ENCODE measurements around the gene XRCC1. TPM values are rescaled to one million over a fixed set of nuclear protein-coding genes. Genes with fewer than 3 reads are reported as not detected.

Gene XRCC1
- total RNA-seq, 2 donors from 2014 or later: 19.7 to 31.0 TPM

DNA sequence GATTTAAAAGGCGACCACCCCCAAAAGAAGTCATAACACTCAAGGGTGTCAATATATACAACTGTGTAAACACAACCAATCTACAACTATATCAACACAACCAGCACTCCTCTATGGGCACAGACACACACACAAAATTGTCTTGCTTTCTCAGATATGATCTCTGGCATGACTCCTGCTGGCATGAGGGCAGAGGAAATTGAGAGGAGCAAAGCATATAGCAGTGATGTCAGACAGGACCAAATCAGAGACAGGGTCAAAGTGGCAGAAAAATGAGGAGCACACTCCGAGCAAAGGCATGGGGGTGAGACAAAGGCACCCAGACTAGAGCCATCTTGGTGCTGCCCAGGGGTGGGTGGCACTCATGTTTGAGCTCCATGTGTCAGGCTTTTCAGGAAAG lies 11.0 kb upstream of the XRCC1 start:
- 67 to 68% methylated on average over 2 of the region's 2 CpGs for WGBS, 2 donors
- intact Hi-C loops (cut with DNase I): no loop called here
- no peaks in the 10 kb centered on the region for H3K9me3 ChIP-seq
- H3K36me3 ChIP-seq (replicated peaks in 1 of 2; ENCODE audit: insufficient read depth in 1 of 2, low read depth in 2 of 2): no peaks in the 10 kb centered on the region
- DNase-seq: no peak
- peaks cover 7% of the 10 kb centered on the region for H3K4me1 ChIP-seq
- H3K27me3 ChIP-seq: no peaks in the 10 kb centered on the region
- TF ChIP-seq CTCF (IDR thresholded peaks at IDR 0.05) (no peak), POLR2A (IDR thresholded peaks at IDR 0.05) (no peak)
- ATAC-seq: no peak
- no peak overlapping the region for H3K27ac ChIP-seq
- no peak overlapping the region for H3K4me3 ChIP-seq

GRCh38 chr19:43584484-43584883 lies 9.2 kb upstream of the XRCC1 start:
- 26 to 39% methylated on average over 1 of the region's 1 CpG for WGBS, 2 donors
- no peak for TF ChIP-seq CTCF (IDR thresholded peaks at IDR 0.05)
- intact Hi-C loops (cut with DNase I): no loop called here
- H3K27ac ChIP-seq: peak overlapping the region; percentile 11 to 75 (median 46)
- no peaks in the 10 kb centered on the region for H3K36me3 ChIP-seq (replicated peaks in 1 of 2; ENCODE audit: insufficient read depth in 1 of 2, low read depth in 2 of 2)
- DNase-seq (no peak), ATAC-seq (peak; percentile 45)
- H3K9me3 ChIP-seq: no peaks in the 10 kb centered on the region
- no peaks in the 10 kb centered on the region for H3K27me3 ChIP-seq
- no peak overlapping the region for H3K4me3 ChIP-seq
- H3K4me1 ChIP-seq: peaks cover 7% of the 10 kb centered on the region

GRCh38 chr19:43582495-43582894 lies 7.2 kb upstream of the XRCC1 start:
- TF ChIP-seq CTCF (IDR thresholded peaks at IDR 0.05) (no peak), POLR2A (IDR thresholded peaks at IDR 0.05) (no peak)
- Histone ChIP-seq H3K9me3 (no peaks in the 10 kb centered on the region), H3K36me3 (replicated peaks in 1 of 2; ENCODE audit: insufficient read depth in 1 of 2, low read depth in 2 of 2) (no peaks in the 10 kb centered on the region), H3K27ac (no peak overlapping the region), H3K27me3 (no peaks in the 10 kb centered on the region), H3K4me1 (peaks cover 7% of the 10 kb centered on the region), H3K4me3 (no peak overlapping the region)
- ATAC-seq: no peak
- intact Hi-C loops (cut with DNase I): no loop called here
- DNase-seq: no peak
- 86 to 87% methylated on average over 2 of the region's 2 CpGs for WGBS, 2 donors

- peaks cover 7% of the 10 kb centered on the region for H3K4me1 ChIP-seq
- TF ChIP-seq POLR2A (IDR thresholded peaks at IDR 0.05) (no peak), CTCF (IDR thresholded peaks at IDR 0.05) (no peak)
- H3K27me3 ChIP-seq: no peaks in the 10 kb centered on the region
- intact Hi-C loops (cut with DNase I): no loop called here
- no peak overlapping the region for H3K4me3 ChIP-seq
- no peaks in the 10 kb centered on the region for H3K36me3 ChIP-seq (replicated peaks in 1 of 2; ENCODE audit: insufficient read depth in 1 of 2, low read depth in 2 of 2)
- no peaks in the 10 kb centered on the region for H3K9me3 ChIP-seq
- 67 to 69% methylated on average over 6 to 7 of the region's 7 CpGs for WGBS, 2 donors
- H3K27ac ChIP-seq: no peak overlapping the region
- ATAC-seq: no peak
- no peak for DNase-seq
These were observed 6.1 kb upstream of the XRCC1 start for GRCh38 chr19:43581467-43581866.

DNA sequence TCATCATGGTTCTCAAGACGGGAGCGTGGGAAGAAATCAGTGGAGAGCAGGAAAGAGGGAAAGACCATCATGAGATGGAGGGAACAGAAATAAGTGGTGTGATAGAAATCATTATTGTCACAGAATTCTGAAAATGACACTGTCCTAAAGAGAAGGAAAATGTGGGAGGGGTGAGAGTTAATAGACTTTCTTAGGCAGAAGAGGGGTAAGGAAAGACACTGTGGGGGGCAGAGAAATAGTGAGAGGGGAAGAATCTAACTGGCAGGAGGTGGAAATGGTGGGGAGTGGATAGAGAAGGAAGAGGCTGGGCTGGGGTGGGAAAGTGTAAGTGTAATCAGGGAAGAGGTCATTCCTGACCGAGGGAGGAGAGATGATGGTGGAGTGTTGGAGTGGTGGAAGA lies 3.5 kb upstream of the XRCC1 start:
- no peak for ATAC-seq
- Histone ChIP-seq H3K27ac (no peak overlapping the region), H3K36me3 (replicated peaks in 1 of 2; ENCODE audit: insufficient read depth in 1 of 2, low read depth in 2 of 2) (no peaks in the 10 kb centered on the region), H3K4me3 (no peak overlapping the region), H3K27me3 (no peaks in the 10 kb centered on the region), H3K9me3 (no peaks in the 10 kb centered on the region), H3K4me1 (peaks cover 12% of the 10 kb centered on the region)
- TF ChIP-seq POLR2A (IDR thresholded peaks at IDR 0.05) (no peak), CTCF (IDR thresholded peaks at IDR 0.05) (no peak)
- WGBS, 2 donors: 58 to 65% methylated on average over 3 of the region's 3 CpGs
- DNase-seq: no peak
- intact Hi-C loops (cut with DNase I): no loop called here

All from body of pancreas (tissue), 4 donors.